GM21515 (cell line): ENCODE results near the gene ZAP70.

Experiments used
- ATAC-seq: cut with Tn5 transposase; IDR thresholded peaks from one replicate; pipeline ENCODE4 v1.9.1; 2021; ENCODE audit not compliant: unreplicated experiment

Gene ZAP70

DNA sequence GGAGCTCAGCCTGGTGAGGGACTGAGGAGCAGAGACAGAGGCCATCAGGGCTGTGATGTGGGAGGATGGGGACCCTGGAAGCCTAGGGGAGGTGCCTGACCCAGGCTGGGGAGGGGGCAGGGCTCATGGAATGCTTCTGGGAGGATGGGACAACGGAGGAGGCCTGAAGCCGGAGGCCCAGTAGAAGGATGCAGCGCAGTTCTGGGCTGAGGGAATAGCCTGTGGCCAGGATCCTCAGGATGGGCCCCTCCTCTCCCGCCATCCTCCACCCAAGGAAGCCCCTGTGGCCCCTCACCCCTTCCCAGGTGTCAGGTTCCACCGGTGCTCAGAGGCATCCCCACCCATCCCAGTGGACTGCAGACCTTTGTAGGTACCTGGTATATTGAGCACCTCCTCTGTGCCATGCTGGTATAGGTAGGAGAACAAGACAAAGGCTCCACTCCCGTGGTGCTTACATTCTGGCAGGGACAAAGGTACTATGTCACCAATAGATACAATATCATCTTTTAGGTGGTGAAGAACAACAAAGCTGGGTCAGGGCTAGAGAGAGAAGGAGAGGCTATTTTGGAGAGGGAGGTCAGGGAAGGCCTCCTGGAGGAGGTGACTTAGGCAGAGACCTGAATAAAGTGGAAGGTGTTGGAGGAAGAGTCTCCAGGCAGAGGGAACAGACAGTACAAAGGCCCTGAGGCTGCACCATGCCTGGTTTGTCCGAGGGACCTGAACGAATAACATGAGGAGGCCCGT, 2.7 kb downstream of the ZAP70 start:
- ATAC-seq: no peak

DNA sequence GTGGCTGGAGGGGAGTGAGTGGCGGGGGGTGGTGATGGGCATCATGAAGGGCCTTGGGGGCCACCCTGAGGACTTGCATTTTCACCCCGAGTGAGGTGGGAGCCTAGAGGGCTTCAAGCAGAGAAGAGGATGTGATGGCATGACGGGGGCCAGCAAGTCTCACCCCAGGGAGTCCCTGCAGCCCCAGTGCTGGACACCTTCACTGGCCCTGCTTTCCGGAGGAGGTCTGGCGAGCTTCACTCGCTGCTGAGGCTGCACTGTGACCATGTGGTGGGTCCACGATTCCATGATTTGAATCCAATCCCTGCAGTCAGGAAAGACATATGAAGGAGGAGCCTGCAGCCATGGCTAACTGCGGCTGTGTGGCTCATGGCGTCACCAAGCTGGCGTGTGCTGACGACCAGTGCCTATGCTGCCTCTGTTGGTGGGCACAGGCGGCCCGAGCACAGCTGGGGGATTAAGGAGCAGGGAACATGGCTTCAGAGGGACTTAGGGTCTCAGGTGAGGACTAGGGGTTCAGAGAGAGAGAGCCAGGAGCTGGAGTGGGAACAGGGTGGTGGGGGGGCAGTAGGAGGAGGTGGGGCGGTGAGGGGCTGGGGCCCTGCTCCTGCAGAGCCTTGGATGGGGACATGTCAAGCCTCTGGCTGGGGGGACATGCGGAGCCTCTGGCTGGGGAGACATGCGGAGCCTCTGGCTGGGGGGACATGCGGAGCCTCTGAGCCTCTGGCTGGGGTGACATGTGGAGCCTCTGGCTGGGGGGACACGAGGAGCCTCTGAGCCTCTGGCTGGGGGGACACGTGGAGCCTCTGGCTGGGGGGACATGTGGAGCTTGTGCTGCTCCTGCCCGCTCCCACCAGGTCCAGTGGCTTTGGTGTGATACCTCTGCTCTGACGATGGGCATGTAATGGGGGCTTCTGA, 3.6 kb downstream of the ZAP70 start:
- ATAC-seq: no peak

DNA sequence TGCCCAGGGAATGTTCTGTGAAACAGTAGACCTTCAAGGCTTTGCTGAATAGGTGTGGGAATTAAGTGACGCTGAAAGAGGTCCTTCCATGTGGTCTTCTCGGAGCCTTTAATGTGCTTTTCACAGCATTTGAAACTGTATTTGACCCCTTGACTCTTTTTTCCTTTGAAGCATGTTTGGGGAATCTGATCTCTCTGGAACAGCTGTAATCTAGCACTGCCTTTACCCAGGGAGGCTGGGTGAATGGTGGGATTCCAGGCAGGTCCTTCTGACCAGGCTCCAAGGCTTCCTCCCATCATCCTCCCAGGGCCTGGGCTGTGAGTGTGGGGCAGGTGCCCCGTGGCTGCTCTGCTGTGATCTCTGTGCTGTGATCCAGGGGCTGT, 4.2 kb downstream of the ZAP70 start:
- no peak for ATAC-seq

DNA sequence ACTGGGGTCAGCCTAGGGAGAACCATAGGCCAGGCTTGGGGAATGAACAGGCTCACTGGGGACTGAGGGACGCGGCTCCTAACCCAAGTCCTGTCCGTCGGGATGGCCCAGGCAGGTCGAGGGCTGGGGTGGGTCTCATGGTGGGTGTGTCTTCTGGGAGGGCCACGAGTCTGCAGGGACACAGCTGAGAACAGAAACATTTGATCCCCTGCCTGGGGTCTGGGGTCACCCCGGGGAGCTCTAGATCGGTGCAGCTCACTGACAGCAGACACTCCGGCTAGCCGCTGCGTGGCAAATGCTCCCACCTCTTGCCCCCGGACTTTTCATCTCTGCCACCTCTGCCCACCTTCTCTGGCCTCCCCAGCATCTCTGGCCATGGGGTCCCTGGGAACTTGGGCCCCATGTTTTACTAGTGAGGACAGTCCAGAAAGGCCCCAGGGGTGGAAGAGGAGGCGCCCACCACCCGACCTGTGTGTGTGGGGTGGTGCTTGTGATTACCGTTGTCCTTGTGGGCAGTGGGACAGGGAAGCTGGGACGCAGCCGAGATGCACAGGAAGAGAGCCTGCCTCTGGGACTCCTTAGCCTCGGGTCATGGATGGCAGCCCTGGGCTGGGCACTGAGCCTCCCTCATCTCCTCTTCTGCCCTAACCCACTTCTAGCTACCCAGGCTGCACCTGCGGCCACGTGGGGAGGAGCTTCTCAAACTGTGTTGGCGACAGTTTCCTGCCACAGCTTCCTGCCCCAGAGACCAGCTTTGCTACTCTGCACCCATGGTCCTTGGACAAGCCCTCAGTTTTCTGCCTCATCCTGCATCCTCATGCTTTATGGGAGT, 4.9 kb downstream of the ZAP70 start:
- ATAC-seq: no peak

DNA sequence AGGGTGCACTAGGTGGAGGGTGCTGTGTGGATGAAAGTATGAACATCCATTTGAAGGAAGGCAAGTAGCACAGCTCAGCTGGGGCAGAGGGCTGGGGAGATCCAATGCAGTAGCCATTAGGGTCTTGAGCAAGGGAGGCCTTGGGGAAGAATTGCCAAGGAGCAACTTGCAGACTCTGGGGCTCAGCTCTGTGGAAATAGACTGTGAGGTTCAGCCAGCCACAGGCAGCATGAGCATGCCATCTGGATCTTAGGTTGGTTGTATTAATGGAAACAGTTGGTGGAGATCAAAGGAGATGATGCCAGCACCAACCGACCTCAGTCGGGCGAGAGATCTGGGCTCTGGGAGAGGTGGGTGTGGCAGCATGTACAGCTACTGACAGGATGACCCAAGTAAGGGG, 5.6 kb downstream of the ZAP70 start:
- ATAC-seq: no peak

DNA sequence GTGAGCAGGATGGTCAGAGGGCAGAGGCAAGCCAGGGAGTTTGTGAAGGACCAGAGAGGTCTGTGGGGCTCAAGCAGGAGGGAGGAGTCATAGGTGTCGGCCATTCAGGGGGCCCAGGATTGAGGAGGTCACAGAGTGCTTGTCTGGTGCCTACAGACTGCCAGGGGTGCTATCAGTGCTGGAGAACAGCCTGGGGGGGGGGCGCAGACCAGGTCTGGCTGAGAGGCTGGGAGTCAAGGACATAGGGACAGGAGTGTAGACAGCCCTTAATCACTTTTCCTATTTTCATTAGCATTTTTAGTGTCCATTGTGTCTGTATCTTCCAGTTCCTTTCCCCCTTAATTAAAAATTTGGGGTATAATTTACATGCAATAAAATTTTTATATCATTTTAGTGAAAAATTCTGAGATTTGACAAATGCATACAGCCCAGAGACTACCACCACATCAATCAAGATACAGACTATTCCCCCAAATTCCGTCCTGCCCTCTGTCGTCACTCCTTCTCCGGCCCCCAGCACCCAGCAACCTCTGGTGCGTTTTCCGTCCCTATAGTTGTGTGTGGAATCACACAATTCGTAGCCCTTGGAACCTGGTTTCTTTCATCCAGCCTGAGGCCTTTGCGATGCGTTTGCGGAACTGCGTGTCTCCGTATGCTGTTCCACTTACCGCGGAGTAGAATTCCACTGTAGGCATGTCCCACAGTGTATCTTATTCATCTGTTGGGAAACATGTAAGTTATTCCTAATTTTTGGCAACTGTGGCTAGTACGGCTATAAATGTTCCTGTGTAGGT, 6.2 kb downstream of the ZAP70 start:
- no peak for ATAC-seq

DNA sequence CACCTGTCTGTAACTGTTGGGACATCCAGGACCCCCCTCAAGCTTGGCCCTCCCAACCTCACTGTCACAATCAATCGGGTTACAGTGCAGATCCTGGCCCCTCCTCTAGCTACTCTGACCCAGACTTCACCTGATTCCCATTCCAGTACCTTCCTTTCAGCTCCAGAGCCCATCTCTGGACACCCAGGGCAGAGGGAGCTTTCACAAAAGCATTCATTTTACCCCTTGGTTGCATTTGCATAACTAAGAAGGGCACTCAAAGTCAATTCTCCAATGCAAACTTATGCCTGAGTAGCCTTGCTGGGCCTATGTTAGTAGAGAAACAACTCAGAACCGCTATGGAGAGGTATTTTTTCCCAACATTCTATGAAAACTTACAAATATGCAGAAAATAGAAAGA, 7.4 kb downstream of the ZAP70 start:
- ATAC-seq: no peak

DNA sequence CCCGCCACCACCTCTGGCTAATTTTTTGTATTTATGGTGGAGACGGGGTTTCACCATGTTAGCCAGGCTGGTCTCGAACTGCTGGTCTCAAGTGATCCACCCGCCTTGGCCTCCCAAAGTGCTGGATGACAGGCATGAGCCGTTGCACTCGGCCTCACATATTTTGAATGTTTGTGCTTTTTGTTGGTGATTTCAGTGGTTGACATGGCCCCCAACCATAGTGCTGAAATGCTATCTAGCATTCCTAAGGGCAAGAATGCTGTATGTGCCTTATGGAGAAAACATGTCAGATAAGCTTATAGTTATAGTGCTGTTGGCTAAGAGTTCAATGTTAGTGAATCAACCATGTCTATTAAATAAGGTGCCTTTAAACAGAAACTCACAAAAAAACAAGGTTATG, 8.9 kb downstream of the ZAP70 start:
- no peak for ATAC-seq

DNA sequence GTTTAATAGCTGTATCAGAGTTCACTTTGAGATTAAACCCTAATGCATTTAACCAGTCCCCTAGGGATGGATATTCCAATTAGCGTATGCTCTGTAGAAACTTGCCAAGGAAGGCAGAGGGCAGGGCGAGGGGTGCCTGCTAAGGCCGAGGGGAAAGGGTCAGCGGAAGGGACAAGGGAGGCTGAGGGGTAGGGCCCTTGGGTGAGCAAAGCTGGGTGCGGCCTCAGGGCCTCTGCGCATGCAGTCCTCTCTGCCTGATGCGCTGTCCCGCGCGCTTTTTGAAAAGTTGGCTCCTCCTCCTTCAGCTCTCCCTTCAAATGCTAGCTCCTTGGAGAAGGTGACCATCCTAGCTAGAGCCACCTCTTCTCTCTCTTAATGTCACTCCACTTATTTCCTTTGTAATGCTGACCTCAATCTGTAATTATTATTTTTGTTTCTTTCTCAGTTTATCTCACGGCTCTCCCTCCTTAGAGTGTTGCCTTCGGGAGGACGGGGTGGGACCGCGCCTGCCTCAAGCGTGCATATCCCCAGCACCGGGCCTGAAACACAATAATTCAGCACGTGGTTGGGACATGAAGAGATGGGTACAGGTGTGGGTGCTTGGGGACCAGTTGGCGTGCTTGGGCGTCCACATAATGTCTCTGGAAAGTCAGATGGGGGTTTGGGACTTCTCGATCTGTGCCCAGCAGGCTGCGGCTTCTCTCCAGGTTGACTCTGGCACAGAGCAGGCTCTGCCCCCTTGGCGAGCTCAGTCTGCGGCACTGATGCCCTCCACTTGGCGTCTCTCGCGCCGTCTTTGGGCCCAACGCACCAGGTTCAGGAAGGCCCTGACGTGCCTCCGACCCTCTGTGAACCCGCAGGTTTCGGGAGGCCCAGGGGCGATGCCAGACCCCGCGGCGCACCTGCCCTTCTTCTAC, 10.0 kb downstream of the ZAP70 start:
- no peak for ATAC-seq

DNA sequence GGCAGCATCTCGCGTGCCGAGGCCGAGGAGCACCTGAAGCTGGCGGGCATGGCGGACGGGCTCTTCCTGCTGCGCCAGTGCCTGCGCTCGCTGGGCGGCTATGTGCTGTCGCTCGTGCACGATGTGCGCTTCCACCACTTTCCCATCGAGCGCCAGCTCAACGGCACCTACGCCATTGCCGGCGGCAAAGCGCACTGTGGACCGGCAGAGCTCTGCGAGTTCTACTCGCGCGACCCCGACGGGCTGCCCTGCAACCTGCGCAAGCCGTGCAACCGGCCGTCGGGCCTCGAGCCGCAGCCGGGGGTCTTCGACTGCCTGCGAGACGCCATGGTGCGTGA, 10.7 kb downstream of the ZAP70 start:
- ATAC-seq: no peak

DNA sequence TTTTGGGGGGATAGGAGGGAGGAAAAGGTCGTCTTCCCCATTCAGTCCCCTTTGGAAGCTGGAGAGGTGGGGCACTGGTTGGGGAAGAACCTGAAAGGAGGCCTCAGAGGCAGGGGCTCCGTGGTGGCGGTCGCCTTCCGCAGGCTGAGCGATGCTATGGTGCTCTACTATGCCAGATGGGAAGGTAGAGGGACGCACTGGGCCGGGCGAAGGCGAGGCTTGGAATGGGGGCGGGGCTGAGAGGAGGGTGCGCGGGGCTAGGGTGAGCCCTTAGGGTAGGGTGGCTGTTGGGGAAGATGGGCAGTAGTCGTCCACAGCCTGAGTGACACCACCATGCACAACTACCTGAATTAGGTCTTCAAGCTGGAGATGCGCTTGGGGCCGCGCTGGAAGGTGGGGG, 11.1 kb downstream of the ZAP70 start:
- ATAC-seq: no peak

DNA sequence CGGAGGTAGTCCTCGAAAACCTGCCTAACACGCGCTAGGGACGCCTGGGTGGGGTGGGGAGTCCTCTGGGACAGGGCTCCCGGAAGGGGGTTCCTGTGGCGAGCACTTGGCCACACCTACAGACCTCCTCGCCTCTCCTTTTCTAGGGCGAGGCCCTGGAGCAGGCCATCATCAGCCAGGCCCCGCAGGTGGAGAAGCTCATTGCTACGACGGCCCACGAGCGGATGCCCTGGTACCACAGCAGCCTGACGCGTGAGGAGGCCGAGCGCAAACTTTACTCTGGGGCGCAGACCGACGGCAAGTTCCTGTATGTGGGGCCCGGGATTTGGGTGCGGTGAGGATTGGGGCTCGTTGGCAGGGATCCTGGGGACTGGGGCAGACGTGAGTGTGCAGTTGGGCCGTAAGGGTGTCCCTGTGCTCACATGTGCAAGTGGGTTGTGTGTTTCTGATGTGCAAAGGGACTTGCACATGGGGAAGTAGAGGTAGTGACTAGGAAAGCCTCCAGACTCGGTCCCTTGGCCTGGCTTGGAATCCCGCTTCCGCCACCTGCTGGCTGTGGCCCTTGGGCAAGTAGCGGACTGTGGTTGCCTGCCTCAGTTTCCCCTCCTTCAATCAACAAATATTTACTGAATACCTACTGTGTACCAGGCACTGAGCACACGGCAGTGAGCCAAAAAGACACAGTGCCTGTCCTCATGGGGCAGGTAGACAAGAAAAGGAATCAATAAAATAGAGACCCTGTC, 11.7 kb downstream of the ZAP70 start:
- ATAC-seq: no peak

DNA sequence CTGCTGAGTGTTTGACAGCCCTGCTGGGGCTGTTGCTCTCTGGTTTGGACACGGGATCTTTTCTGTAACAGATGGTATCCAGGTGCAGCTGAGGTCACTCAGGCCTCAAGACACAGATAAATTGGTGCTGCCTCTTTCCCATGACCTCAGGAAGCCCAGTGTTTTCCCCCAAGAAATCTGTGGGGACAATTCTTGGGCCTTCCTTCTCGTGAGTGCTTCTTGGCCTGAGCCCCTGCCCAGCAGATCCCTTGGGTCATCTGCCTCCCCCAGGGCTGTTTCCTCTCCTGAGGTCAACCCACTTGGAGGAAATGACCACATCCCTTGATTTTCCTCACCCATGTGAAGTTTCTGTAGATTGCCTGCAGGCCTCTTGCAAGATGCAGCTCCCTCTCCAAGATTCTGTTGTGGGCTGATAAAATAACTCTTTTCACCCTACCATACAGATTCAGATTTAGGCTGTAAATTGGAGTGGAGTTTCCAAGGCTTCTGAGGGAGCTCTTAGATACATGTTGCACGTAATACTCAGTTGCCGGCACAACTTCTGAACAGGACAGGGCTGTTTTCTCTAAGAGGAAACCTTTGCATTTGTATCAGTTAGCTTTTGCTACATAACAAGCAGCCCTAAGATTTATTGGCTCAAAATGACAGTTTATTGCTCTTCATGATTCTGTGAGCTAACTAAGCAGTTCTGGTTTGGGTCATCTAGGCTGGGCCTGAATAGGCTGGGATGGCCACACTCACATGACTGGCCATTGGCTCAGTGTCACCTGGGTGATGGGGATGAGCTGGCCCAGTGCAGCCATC, 13.1 kb downstream of the ZAP70 start:
- no peak for ATAC-seq

DNA sequence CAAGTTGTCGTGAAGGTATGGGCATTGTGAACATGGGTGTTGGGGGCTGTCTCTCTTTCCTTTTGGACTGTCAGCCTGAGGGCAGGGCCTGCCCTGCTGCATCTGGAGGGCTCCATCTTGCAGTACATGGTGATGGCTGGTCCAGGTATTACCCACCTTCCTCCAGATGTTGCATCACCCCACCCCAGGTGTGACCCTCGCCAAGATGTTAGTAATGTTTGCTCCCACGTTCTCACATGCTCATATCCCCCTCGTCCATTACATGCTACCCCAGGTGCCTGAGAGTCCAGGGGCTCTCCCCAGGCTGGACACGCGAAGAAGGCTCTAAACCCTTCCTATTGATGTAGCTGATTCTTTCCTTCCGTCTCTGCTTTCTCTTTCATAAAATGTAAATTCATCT, 13.9 kb downstream of the ZAP70 start:
- no peak for ATAC-seq

DNA sequence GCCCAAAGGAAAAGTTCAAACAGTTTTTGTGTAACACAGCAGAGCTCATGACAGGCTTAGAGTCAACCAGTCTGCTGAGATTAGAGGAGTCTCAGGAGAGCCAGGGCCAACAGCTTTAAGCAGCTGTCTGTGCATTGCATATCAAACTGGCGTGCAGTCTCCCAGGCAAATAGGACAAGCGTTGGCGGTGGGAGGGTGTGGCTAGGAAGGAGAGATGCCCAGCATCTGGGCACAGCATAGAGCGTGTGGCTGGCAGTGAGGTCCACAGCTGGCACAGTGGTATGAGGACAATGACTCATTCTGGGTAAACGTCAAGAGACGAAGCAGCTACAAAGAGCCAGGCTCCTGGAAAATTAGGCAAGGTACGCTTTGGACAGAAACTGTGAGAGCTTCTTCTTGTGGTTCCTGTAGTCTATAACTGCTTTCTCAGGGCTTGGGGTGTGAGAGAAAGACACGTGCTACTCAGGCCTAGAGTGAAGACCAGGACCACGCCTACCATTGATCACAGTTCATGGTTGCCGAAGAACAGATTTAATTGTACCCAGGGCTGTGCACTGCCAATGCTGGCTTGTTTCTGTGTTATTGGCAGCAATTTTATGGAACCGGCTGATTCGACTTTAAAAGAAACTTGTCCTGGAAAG, 14.8 kb downstream of the ZAP70 start:
- ATAC-seq: no peak

DNA sequence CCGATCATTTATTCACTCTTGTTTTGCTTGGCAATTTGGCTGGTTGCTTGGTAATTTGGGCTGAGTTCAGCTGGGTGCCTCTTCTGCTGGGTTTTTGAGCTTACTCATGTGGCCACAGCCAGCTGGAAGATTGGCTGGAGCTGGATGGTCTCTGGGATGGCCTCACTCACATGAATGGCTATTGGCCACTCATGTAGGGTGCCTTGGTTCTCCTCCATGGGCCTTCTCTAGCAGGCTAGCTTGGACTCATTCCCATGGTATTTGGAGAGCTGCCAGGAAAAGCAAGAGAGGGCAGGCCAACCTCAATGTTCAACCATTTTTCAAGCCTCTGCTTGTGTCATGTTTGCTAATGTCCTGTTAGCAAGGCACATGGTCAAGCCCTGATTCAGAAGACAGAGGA, 16.9 kb downstream of the ZAP70 start:
- no peak for ATAC-seq

DNA sequence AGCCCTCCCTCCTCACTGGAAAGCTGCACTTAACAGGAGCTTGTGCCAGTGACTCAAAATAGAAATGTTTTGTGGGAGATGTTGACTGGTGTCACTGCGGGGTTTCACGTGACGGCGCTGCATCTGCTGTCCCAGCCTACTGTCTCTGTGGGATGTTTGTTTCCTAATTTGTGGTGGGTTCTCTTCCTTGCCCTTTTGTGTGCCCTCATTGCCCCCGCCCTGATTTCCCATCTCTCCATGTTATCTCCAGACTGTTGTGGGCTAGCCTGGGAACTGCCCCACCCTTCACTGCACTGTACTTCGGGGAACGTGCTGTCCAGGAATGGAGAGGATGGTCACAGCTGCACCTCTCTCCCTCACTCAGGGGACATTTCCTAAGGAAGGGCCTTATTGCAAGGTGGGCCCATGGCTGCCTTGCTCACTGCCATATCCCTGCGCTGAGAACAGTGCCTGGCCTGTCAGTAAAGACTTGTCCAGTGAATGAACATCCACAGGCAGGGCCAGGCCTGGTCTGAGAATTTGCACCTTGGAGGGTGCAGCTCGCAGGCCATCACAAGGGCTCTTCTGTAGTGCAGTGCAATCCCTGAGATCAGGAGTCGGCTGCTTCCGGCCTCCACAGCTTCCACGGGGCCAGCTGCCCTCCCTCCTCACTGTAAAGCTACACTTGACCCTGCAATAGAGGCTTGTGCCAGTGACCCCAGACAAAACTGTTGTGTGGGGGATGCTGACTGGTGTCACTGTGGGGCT, 18.1 kb downstream of the ZAP70 start:
- no peak for ATAC-seq
